GM18909 (cell line): ENCODE data around the gene SNIP1.
"Not testable (repeated sequence)": the region's sequence is repeated elsewhere in the genome, so short reads cannot be mapped to it uniquely, and the experiment has no call there.

ENCODE experiments used
- ATAC-seq: cut with Tn5 transposase; IDR thresholded peaks from one replicate; pipeline ENCODE4 v1.9.1; 2021; ENCODE audit warnings: mild to moderate bottlenecking; ENCODE audit not compliant: unreplicated experiment, poor library complexity

SNIP1 gene

DNA sequence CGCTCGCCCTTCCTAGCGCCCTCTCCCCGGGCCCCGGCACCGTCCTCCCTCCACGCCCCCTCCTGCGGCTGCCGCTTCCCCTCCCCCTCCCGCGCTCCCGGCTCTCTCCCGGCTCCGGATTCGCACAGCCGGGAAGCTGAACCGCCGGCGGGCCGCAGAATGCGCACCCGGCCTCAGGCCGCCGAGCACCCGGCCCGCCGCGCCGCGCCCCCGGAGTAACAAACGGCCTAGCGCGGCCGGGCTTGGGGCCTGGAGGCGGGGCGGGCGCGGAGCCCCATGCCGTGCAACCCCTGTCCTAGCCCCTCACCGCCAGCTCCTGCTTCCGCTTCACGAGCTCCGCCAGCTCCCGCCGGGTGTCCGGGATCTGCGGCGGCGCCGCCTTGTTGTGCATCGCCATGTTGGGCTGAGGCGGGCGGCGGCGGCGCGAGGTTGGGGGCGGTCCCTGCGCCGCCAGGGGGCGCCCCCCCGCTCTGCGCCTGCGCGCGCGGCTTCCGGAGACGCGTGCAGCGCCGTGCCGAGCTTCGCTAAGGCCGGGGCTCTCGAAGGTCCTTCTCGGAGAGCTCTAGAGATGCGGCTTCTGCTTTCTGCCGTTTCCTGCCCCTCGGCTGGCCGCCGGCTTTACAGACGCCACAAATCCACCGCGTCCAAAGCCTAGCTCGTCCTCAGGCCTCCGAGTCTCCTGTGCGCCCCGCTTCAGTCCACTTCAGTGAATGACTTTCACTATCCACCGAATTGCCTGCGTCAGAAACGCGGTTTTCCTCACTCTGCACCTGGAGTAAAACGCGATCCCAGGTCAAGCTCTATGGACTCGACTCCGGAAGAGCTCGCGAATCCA, 39.5 kb downstream of the SNIP1 start, which contains the start of gene MEAF6:
MEAF6 (minus strand) TSS at position 417 of the 835 bp plus-strand sequence; CDS start at position 397, 20 bp downstream.
- ATAC-seq = peak; percentile 90

DNA sequence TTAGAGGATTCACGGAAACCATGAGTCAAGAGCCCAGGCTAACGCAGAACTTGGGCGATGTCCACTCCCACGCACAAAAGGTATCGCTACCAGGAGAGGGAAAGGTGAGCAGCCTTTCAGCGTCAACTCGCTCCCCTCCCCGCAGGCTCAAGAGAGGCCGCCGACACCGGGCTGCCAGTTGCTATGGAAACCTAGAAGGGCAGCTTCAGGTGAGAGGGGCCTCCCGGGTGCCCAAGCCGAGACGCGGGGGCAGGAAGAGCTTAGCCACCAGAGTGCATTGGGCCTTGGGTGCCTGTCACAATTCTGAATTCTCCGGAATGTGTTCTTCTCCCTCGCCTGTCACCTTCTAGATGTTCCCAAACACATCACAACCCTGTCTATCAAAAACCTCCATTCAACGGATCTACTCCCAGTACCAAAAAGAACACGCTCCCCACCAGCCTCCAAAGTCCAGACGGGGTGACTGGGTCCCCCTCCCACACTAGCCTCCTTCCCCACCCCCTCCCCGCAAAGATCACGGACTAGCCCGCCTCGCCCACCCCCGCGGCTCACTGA, 40.2 kb downstream of the SNIP1 start:
- peak; percentile 43 for ATAC-seq

DNA sequence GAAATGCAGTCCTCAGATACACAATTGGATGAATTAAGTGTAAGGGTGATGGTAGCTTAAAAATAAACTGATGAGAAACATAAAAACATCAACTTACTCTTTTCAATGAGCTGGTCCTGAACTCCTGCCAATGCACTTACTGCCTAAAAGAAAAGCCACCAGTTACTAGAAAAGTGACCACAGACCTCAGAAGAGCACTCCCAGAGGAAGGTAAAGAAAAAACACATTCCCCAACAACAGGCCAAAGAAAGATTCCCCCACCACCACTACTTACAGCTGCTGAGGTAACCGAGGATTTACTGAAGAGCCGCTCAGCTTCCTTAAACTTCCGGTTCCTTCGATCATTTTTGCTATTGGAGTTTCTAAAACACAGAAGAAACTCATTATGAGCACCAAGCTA, 44.9 kb downstream of the SNIP1 start:
- no peak for ATAC-seq

DNA sequence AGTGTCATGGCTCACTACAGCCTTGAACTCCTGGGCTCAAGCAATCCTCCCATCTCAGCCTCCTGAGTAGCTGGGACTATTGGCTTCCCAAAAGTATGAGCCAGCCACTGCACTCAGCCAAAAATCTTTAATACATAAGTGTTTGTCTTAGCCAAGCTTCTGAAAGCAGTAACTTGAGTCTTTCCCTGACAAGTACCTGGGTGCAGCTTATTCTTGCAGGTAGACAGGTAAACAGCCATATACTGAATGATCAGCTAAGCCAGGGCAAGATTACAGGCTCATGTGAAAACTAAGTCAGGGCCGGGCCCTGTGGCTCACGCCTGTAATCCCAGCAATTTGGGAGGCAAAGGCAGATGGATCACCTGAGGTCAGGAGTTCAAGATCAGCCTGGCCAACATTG, 47.4 kb downstream of the SNIP1 start:
- ATAC-seq = no peak

- ATAC-seq = not testable (repeated sequence)
Measured at GRCh38 chr1:37502791-37503190, 51.3 kb downstream of the SNIP1 start.

DNA sequence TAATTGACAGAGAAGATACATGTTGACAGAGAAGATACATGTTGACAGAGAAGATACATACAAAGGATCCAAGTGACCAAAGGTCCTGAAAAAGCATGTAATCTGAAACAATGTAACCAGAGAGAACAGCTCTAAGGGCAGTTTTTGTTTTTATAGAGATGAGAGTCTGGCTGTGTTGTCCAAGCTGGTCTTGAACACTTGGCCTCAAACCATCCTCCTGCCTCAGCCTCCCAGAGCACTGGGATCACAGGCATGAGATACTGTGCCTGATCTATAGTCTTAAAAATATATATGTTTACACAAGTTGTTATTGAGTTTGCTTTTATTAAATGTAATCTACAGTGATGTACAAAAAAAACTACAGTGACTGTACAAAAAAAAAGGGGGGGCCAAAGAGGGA, 52.0 kb downstream of the SNIP1 start:
- no peak for ATAC-seq

DNA sequence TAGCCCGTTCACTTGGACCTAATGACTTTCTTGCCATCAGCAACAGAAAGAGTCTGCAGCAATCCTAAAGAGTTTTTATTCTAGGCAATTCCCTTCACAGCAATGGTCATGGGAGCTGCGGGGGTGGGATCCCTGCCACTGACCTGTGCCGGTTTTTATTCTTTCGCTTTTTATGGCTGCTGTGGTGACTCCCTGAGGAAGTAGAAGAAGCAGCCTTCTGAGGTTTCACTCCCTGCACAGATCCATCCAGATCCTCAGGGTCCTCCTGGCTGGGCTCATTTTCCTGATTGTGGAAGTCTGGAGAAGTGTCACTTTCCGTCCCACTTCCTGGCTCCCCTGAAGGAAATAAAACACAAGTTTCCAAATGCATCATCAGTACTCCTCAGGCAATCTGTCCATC, 52.4 kb downstream of the SNIP1 start:
- ATAC-seq = no peak

GRCh38 chr1:37498872-37499617, 55.0 kb downstream of the SNIP1 start:
- no peak for ATAC-seq

DNA sequence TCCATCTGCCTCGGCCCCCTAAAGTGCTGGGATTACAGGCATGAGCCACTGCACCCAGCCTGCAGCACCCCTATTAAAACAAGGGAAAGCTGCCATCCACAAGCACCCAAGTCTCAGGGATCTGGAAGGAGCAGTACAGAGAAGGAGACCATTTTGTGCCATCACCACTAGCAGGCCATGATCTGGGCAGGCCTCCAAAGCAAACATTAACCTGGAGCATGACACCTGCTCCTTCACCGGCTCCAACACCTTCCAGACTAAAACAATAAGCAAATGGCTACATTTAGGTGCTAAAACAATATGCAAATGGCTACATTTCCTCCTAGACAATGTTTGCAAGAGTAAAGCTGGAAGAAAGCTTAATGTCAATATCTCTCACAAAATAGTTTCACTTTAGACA, 56.3 kb downstream of the SNIP1 start:
- no peak for ATAC-seq

DNA sequence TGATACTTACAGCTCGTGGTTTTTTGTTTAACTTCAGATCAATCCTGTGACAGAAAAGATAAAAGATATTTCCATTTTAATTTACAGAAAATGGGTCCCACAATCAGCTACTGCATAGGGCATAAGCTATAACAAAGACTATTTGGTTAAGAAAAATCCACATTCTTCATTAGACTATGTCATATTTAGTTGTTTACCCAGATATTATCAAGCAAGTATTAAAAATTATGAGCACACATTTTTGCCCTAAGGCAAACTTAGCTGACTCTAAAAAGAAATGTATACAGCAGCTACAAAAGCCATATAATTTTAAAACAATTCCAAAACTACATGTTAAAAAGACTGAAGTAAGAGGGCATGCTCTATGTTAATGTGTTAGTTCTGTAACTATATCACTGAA, 58.2 kb downstream of the SNIP1 start:
- no peak for ATAC-seq

DNA sequence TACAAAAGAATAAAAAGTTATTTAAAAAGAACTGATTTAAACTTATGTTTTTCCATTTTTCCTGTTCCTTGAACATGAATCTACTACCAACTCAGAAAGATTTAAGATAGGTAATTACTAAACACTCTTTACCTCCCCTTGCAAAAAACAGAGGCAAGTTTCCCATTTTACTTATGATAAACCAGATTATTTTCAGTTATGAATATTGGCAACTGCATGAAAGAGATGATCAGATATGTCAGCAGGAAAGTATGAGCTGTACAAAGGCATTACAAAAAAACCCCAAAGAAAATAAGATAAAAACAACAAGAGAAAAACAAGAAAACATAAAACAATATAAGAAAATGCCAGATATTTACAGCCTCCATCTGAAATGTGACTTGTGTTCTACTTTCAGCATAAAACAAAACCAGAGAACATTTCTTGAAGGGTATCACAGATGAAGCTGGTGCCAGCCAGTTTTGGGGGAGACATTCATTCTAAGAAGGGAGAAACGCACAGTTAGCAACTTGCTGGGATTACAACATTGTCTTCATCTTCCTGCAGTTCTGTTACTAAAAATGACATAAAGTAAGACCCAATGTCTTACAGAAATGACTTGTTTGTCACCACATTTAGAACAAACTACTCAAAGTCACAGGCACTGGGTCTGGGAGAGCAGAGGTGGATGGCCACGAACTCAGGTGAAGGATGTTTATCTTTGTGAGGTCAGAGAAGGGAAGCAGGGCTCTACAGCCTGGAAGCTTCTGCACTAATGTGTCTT, 60.6 kb downstream of the SNIP1 start:
- ATAC-seq = no peak

DNA sequence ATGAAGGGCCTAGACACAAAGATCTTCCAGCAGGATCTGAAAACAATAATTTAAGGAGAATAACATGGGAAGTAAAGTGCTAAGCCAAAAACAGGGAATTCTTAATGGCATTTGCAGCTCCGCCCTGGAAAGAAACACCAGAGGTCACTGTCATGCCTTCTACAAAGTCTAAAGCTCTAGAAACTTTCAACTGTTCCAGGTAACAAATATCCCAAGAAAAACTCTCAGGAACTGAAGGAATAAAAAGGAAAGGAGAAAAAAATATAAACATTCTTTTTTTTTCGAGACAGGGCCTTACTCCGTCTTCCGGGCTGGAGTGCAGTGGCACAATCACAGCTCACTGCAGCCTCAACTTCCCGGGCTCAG, 66.5 kb downstream of the SNIP1 start:
- no peak for ATAC-seq

DNA sequence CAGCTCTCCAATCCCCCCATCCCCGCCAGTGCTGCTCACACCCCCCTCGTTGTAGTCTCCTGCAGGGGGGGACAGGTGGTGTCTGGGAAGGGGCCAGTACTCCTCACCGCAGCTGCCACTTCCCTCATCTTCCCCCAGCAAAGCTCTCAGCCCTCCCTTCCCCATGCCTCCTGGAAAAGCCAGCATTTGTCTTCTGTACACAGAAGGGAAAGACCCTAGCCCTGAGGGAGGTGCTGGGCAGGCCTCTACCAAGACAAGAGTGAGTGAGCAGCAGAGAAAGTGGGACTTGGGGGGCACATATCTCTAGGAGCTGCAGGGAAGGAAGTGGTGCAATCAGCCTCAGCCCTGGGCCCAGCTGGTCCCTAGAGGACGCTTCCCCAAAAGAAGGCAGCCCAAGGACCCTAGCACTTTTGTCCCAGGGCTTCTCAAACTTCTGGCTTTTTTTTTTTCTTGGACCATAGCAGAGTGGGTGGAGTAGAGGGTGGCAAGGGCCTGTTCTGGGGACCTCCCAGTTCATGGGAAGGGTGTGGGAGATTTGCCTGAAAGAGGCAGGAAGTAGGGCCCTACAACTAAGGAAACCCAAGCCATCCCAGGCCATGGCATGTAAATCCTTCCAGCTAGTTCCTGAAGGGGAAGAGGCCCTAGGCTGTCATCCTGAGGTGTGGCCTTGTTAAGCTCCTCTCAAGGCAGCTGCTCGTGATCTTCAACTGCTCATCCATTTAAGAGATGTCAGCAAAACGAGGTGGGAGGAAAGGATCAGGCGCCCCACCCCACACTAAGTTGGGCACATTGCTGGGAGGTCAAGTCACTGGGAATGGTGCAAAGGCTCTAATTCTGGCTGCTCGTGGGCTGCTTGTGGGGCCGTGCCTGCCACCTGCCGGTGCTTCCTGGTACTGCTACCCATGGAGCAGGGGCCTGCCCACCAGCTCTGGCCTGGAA, 67.1 kb downstream of the SNIP1 start:
- no peak for ATAC-seq

- no peak for ATAC-seq
Measured at GRCh38 chr1:37485902-37486679, 68.0 kb downstream of the SNIP1 start.
